ENCODE data around the gene RNF224. TPM values are rescaled to one million over a fixed set of nuclear protein-coding genes. Genes with fewer than 3 reads are reported as not detected.

RNF224 gene
- total RNA-seq, 1 donor from 2014 or later, result 0.35 TPM

- DNase-seq, result no peak
- Histone ChIP-seq H3K27me3 (peaks cover 21% of the 10 kb centered on the region), H3K36me3 (no peaks in the 10 kb centered on the region), H3K27ac (peak within 1 kb of the TSS; percentile 94), H3K9me3 (no peaks in the 10 kb centered on the region), H3K4me3 (peak within 1 kb of the TSS; percentile 81), H3K4me1 (peaks cover 14% of the 10 kb centered on the region)
- TF ChIP-seq CTCF (IDR thresholded peaks at IDR 0.05), result no peak
- ATAC-seq, result no peak
- intact Hi-C loops (cut with DNase I), result loop anchor here (5.0 kb wide), 1 partner anchor 108 kb away; no protein-coding TSS in a partner anchor
These were observed 2.2 kb upstream of the RNF224 start, which contains the start of gene CYSRT1 for GRCh38 chr9:137224830-137225694. TSS of gene CYSRT1 (plus strand) at chr9:137225174. CDS start at chr9:137225622, 448 bp downstream.

- peaks cover 14% of the 10 kb centered on the region for H3K4me1 ChIP-seq
- H3K27me3 ChIP-seq, result peaks cover 27% of the 10 kb centered on the region
- DNase-seq, result no peak
- H3K36me3 ChIP-seq, result no peaks in the 10 kb centered on the region
- no peak overlapping the region for H3K4me3 ChIP-seq
- TF ChIP-seq CTCF (IDR thresholded peaks at IDR 0.05), result no peak
- no peaks in the 10 kb centered on the region for H3K9me3 ChIP-seq
- H3K27ac ChIP-seq, result peak overlapping the region; percentile 82
- no peak for ATAC-seq
- intact Hi-C loops (cut with DNase I), result loop anchor here (5.0 kb wide), 1 partner anchor 109 kb away; no protein-coding TSS in a partner anchor
These were observed 1.5 kb upstream of the RNF224 start for GRCh38 chr9:137225699-137226331.

GRCh38 chr9:137226338-137227053 is 806 bp upstream of the RNF224 start:
- H3K9me3 ChIP-seq, result no peaks in the 10 kb centered on the region
- no peaks in the 10 kb centered on the region for H3K36me3 ChIP-seq
- intact Hi-C loops (cut with DNase I), result loop anchor here (5.0 kb wide), 1 partner anchor 109 kb away; no protein-coding TSS in a partner anchor
- TF ChIP-seq CTCF (IDR thresholded peaks at IDR 0.05), result no peak
- H3K4me1 ChIP-seq, result peaks cover 14% of the 10 kb centered on the region
- no peak overlapping the region for H3K4me3 ChIP-seq
- DNase-seq, result no peak
- peak; percentile 6 for ATAC-seq
- peaks cover 34% of the 10 kb centered on the region for H3K27me3 ChIP-seq
- peak overlapping the region; percentile 82 for H3K27ac ChIP-seq

GRCh38 chr9:137227853-137228505 is 677 bp downstream of the RNF224 start:
- Histone ChIP-seq H3K27me3 (peaks cover 44% of the 10 kb centered on the region), H3K4me3 (no peak overlapping the region), H3K9me3 (no peaks in the 10 kb centered on the region), H3K27ac (no peak overlapping the region), H3K36me3 (no peaks in the 10 kb centered on the region), H3K4me1 (peaks cover 7% of the 10 kb centered on the region)
- no peak for TF ChIP-seq CTCF (IDR thresholded peaks at IDR 0.05)
- no peak for ATAC-seq
- DNase-seq, result no peak
- intact Hi-C loops (cut with DNase I), result loop anchor here (5.0 kb wide), 1 partner anchor 111 kb away; no protein-coding TSS in a partner anchor

- Histone ChIP-seq H3K27ac (no peak overlapping the region), H3K4me3 (no peak overlapping the region), H3K36me3 (no peaks in the 10 kb centered on the region), H3K27me3 (peaks cover 44% of the 10 kb centered on the region), H3K9me3 (no peaks in the 10 kb centered on the region), H3K4me1 (peaks cover 5% of the 10 kb centered on the region)
- TF ChIP-seq CTCF (IDR thresholded peaks at IDR 0.05), result no peak
- ATAC-seq (no peak), DNase-seq (no peak)
- intact Hi-C loops (cut with DNase I), result loop anchor here (5.0 kb wide), 1 partner anchor 111 kb away; no protein-coding TSS in a partner anchor
These were observed 1.2 kb downstream of the RNF224 start for GRCh38 chr9:137228506-137228967.
